Measurements from ENCODE around the gene HES5.

DNA sequence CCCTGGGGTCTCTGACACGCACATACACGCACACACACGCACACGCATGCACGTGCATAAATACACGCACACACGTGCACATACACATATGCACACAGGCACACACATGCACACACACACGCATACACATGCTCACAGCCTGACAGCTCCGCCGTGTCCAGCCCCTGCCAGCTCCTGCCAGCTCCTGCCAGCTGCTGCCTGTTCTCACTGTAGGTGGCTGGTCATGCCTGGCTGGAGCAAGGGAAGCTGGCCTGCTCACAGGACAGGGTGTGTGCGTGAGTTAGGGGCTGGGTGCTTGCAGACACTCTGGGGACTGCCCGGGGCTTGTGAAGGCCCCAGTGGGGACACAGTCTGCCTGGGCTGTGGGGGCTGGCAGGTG is 49.1 kb downstream of the HES5 start:
- TF ChIP-seq GATA2 (IDR thresholded peaks at IDR 0.05; ENCODE audit: low read depth, low read length) = no peak
- no peak for TF ChIP-seq GATA3 (IDR thresholded peaks at IDR 0.05; ENCODE audit: low read depth, low read length)

All from SH-SY5Y (cell line).